GM06990 (cell line): ENCODE results near the gene EMSY.
"Not testable (repeated sequence)": the region's sequence is repeated elsewhere in the genome, so short reads cannot be mapped to it uniquely, and the experiment has no call there.

Source experiments
- DNase-seq: peaks from one replicate; pipeline ENCODE4 v3.0.0-alpha.2; 2011; ENCODE audit not compliant: insufficient read length; ENCODE audit errors: extremely low read depth
- H3K27me3 ChIP-seq: replicated peaks from 2 replicates; pipeline ENCODE4 v1.6.0; 2011; ENCODE audit warnings: low read length; ENCODE audit not compliant: control insufficient read depth, insufficient read depth
- H3K36me3 ChIP-seq: 2 replicates; pipeline ENCODE4 v1.5.1; 2011; ENCODE audit warnings: low read length; ENCODE audit not compliant: control insufficient read depth, insufficient read depth
- H3K4me3 ChIP-seq: replicated peaks from 2 replicates; pipeline ENCODE4 v1.5.1; 2011; ENCODE audit warnings: low read depth, mild to moderate bottlenecking, control low read depth, low read length
- TF ChIP-seq, protein P1 (sequence below): IDR thresholded peaks from 2 replicates; pipeline ENCODE4 v1.5.1; 2011; ENCODE audit warnings: low read length, control low read depth, mild to moderate bottlenecking, inconsistent platforms; ENCODE audit not compliant: insufficient read depth, poor library complexity, severe bottlenecking

Gene EMSY

DNA sequence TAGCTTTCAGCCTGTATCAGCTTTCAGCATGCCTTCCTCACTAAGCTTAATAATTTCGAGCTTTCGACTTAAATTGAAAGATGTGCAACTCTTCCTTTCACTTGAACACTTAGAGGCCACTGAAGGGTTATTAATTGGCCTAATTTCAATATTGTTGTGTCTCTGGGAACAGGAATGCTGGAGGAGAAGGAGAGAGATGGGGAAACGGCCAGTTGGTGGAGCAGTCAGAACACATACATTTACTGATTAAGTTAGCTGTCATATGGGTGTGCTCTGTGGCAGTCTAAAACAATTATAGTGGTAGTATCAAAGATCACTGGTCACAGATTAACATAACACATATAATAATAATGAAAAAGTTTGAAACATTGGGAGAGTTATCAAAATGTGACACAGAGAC, 119.5 kb downstream of the EMSY start:
- Histone ChIP-seq H3K4me3 (no peak overlapping the region), H3K27me3 (no peaks in the 10 kb centered on the region), H3K36me3 (no peaks in the 10 kb centered on the region)
- TF ChIP-seq, protein P1, sequence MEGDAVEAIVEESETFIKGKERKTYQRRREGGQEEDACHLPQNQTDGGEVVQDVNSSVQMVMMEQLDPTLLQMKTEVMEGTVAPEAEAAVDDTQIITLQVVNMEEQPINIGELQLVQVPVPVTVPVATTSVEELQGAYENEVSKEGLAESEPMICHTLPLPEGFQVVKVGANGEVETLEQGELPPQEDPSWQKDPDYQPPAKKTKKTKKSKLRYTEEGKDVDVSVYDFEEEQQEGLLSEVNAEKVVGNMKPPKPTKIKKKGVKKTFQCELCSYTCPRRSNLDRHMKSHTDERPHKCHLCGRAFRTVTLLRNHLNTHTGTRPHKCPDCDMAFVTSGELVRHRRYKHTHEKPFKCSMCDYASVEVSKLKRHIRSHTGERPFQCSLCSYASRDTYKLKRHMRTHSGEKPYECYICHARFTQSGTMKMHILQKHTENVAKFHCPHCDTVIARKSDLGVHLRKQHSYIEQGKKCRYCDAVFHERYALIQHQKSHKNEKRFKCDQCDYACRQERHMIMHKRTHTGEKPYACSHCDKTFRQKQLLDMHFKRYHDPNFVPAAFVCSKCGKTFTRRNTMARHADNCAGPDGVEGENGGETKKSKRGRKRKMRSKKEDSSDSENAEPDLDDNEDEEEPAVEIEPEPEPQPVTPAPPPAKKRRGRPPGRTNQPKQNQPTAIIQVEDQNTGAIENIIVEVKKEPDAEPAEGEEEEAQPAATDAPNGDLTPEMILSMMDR: no peak
- no peak for DNase-seq

DNA sequence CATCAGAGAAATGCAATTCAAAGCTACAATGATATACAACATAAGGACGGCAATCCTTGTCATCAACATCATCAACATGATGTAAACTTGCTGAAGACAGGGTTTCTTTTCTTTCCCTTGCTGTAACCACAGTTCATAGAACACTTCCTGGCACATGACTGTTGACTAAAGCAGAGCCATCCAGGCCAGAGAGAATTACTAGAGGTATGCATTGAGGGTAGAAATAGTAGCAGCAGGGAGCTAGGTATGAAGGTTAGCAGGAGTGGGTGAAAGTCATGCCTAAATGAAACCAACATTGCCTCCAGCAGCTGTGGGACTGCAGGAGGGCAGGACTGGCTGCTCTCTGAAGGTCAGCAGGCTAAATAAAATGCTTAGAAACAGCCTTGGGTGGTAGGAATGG, 122.0 kb downstream of the EMSY start:
- Histone ChIP-seq H3K4me3 (no peak overlapping the region), H3K36me3 (no peaks in the 10 kb centered on the region), H3K27me3 (no peaks in the 10 kb centered on the region)
- no peak for DNase-seq
- TF ChIP-seq, protein P1: no peak

DNA sequence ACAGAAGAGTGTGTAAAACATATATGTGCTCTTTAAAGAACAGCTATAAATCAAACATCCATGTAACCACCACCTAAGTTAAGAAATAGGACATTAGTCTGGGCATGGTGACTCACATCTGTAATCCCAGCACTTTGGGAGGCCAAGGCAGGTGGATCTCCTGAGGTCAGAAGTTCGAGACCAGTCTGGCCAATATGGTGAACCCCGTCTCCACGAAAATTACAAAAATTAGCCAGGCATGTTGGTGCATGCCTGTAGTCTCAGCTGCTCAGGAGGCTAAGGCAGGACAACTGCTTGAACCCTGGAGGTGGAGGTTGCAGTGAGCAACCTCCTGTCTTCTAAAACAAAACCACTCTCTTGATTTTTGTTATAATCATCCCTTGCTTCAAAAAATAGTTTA, 122.4 kb downstream of the EMSY start:
- TF ChIP-seq, protein P1: no peak
- Histone ChIP-seq H3K4me3 (no peak overlapping the region), H3K36me3 (no peaks in the 10 kb centered on the region), H3K27me3 (no peaks in the 10 kb centered on the region)
- DNase-seq: no peak

DNA sequence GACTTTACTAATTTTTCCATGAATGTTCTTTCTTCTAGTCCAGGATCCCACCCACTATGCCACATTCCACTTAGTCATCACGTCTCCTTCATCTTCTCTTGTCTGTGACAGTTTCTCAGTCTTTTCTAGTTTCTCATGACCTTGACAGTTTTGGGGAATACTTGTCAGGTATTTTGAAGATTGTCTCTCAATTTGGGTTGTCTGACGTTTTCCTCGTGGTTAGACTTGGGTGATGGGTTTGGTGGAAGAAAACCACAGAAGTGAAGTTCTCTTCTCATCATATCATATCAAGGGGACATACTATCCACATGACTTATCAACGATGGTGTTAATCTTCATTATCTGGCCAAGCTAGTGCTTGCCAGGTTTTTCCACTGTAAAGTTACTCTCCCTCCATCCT, 123.3 kb downstream of the EMSY start:
- Histone ChIP-seq H3K27me3 (no peaks in the 10 kb centered on the region), H3K36me3 (no peaks in the 10 kb centered on the region), H3K4me3 (no peak overlapping the region)
- TF ChIP-seq, protein P1: no peak
- DNase-seq: no peak

DNA sequence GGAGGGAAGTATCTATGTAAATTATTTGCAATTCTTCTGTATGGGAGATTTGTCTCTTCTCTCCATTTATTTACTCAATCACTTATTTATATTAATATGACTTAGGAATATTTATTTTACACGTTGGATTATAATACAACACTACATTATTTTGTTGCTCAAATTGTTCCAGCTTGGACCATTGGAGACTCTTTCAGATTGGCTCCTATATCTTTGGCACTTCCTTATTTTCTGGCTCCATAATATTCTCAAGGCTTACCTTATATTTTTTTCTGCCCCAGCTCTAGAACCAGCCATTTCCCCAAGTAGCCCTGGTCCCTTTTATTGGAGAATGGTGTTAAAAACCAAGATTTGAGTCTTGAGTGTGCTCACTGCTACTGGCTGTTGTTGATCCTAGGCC, 123.8 kb downstream of the EMSY start:
- Histone ChIP-seq H3K4me3 (no peak overlapping the region), H3K27me3 (no peaks in the 10 kb centered on the region), H3K36me3 (no peaks in the 10 kb centered on the region)
- no peak for DNase-seq
- TF ChIP-seq, protein P1: no peak

DNA sequence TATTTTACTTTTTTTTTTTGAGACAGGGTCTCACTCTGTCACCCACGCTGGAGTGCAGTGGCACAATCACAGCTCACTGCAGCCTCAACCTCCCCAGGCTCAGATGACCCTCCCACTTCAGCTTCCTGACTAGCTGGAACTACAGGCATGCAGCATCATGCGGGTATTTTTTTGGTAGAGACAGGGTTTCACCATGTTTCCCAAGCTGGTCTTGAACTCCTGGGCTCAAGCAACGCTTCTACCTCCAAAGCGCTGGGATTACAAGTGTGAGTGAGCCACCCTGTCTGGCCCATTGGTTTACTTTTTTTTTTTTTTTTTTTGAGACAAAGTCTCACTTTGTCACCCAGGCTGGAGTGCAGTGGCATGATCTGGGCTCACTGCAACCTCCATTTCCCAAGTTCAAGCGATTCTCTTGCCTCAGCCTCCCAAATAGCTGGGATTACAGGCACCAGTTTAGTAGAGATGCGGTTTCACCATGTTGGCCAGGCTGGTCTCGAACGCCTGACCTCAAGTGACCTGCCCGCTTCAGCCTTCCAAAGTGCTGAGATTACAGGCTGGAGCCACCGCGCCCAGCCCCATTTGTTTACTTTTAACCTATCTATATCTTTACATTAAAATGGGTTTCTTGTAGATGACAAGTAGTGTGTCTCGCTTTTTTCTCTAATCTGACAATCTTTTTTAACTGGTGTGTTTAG, 127.5 kb downstream of the EMSY start:
- not testable (repeated sequence) for H3K4me3 ChIP-seq, DNase-seq, H3K27me3 ChIP-seq, H3K36me3 ChIP-seq
